Parathyroid adenoma (tissue), 2 donors: ENCODE data around the gene PGRMC2.

Experiments
- H2AFZ ChIP-seq: fragments of 300-600 bp; sonication (generic); one replicate; pipeline ENCODE4 v1.7.0; 2017; ENCODE audit warnings: antibody characterized with exemption, mild to moderate bottlenecking
- H3K27ac ChIP-seq: fragments of 300-600 bp; sonication (generic); one replicate; pipeline ENCODE4 v1.7.0; 2017
- H3K27me3 ChIP-seq: fragments of 300-600 bp; sonication (generic); one replicate; pipeline ENCODE4 v1.7.0; 2017; ENCODE audit warnings: low read length; ENCODE audit not compliant: control insufficient read depth, insufficient read depth
- H3K36me3 ChIP-seq: fragments of 300-600 bp; sonication (generic); one replicate; pipeline ENCODE4 v1.7.0; 2017; ENCODE audit warnings: low read length; ENCODE audit not compliant: control insufficient read depth, insufficient read depth
- H3K4me1 ChIP-seq: fragments of 300-600 bp; sonication (generic); one replicate; pipeline ENCODE4 v1.7.0; 2017; ENCODE audit warnings: control low read depth
- H3K4me2 ChIP-seq: fragments of 300-600 bp; sonication (generic); one replicate; pipeline ENCODE4 v1.7.0; 2017; ENCODE audit warnings: low read length
- H3K4me3 ChIP-seq: fragments of 300-600 bp; sonication (generic); one replicate; pipeline ENCODE4 v1.7.0; 2017; ENCODE audit warnings: low read depth, low read length
- H3K79me2 ChIP-seq: fragments of 300-600 bp; sonication (generic); one replicate; pipeline ENCODE4 v1.7.0; 2017; ENCODE audit warnings: control low read depth
- H3K9ac ChIP-seq: fragments of 300-600 bp; sonication (generic); one replicate; pipeline ENCODE4 v1.7.0; 2017; ENCODE audit warnings: mild to moderate bottlenecking
- H3K9me3 ChIP-seq: fragments of 300-600 bp; sonication (generic); one replicate; pipeline ENCODE4 v1.7.0; 2017; ENCODE audit warnings: low read length; ENCODE audit not compliant: control insufficient read depth
- TF ChIP-seq, protein P1 (sequence below): fragments of 300-600 bp; sonication (generic); IDR thresholded peaks from one replicate; pipeline ENCODE4 v1.7.0; 2017; ENCODE audit warnings: antibody characterized with exemption, mild to moderate bottlenecking
- donor health status: primary hyperparathyroidism.

The PGRMC2 gene

DNA sequence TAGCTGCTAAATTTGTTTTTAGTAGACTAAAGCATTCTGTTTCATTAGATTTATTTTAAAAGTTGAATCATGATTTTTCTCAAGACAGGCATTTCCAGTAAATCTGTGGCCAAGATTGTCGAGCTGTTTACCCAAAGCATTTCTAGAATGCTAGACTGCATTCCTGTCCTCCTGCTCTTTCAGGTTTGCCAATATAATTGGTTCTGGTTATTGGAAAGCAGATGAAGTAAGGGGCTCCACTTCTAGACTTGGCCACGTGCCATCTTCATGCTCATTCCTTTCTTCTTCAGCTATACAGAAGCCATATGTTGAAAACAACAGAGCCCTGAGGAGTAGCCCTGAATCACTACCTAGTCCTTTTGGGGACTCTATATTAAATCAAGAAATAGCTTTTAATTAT lies 62.5 kb downstream of the PGRMC2 start:
- Histone ChIP-seq H3K4me3 (no peak overlapping the region), H2AFZ (no peak overlapping the region), H3K27me3 (no peaks in the 10 kb centered on the region), H3K9me3 (no peaks in the 10 kb centered on the region), H3K4me1 (peaks cover 5% of the 10 kb centered on the region), H3K27ac (no peak overlapping the region), H3K4me2 (no peak overlapping the region), H3K79me2 (no peaks in the 10 kb centered on the region), H3K36me3 (no peaks in the 10 kb centered on the region), H3K9ac (no peak overlapping the region)
- TF ChIP-seq, protein P1, sequence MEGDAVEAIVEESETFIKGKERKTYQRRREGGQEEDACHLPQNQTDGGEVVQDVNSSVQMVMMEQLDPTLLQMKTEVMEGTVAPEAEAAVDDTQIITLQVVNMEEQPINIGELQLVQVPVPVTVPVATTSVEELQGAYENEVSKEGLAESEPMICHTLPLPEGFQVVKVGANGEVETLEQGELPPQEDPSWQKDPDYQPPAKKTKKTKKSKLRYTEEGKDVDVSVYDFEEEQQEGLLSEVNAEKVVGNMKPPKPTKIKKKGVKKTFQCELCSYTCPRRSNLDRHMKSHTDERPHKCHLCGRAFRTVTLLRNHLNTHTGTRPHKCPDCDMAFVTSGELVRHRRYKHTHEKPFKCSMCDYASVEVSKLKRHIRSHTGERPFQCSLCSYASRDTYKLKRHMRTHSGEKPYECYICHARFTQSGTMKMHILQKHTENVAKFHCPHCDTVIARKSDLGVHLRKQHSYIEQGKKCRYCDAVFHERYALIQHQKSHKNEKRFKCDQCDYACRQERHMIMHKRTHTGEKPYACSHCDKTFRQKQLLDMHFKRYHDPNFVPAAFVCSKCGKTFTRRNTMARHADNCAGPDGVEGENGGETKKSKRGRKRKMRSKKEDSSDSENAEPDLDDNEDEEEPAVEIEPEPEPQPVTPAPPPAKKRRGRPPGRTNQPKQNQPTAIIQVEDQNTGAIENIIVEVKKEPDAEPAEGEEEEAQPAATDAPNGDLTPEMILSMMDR = no peak

DNA sequence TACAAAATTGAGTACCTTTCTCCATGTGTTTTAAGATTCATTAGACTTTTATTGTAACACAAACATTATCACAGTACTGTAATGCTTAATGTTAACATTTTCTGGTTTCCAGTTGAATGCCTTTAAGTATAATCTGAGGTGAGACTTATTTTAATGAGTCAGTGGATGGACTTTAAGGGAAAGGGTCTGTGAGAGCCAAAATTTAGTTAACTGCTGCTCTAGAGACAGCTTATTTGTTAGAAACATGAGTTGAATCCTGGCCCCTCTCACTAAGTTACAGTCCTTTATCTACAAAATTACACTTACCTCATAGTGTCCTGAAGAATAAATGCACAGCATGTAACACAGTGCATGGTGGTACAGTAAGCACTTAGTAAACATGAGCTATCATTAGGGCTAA lies 66.0 kb downstream of the PGRMC2 start:
- TF ChIP-seq, protein P1 = no peak
- no peak overlapping the region for H3K9ac ChIP-seq
- H3K27me3 ChIP-seq = no peaks in the 10 kb centered on the region
- no peaks in the 10 kb centered on the region for H3K36me3 ChIP-seq
- H3K4me2 ChIP-seq = no peak overlapping the region
- H3K27ac ChIP-seq = no peak overlapping the region
- no peak overlapping the region for H3K4me3 ChIP-seq
- H2AFZ ChIP-seq = no peak overlapping the region
- no peaks in the 10 kb centered on the region for H3K79me2 ChIP-seq
- no peaks in the 10 kb centered on the region for H3K9me3 ChIP-seq
- H3K4me1 ChIP-seq = no peaks in the 10 kb centered on the region

DNA sequence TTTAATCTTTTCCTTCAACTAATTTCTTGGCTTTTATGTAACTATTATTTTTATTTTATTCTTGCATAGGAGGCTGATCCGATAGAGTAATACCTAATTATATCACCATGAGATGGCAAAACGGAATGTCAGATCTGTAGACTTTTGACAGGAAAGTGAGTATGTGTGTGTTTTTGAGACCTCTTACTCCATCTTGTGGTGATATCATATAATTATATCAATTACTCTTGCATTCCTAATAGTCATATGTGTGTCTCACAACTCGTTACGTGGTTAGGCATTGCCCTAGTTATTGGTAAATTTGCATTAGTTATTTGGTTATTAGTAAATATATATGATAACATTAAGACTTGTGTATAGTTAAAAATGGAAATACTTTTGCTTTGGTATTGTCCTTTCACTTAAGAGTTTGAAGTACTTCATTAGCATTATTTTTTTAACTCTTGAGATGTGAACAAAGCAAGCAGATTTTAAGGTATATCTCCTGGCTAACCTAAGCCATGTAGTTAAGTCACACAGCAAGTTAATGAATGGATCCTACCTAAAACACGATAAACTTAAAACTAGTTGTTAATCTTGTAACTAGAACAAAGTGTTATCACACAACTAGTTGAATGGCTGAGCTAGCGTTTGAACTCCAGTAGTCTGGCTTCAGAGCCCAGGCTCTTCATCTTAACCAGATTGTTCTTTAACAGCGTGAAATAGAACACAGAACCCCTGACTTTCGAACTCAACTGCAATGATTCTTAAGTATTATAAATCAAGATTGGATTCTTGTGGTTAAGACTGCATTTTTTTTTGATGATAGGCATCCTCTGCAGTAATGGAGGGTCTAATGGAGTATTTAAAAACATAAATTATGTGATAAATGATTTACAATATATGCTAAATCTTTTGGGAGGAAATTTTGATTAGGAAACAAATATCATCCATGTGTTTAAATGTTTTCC lies 67.1 kb downstream of the PGRMC2 start:
- Histone ChIP-seq H3K9ac (no peak overlapping the region), H3K9me3 (no peaks in the 10 kb centered on the region), H2AFZ (no peak overlapping the region), H3K27me3 (no peaks in the 10 kb centered on the region), H3K4me2 (no peak overlapping the region), H3K79me2 (no peaks in the 10 kb centered on the region), H3K4me1 (no peaks in the 10 kb centered on the region), H3K27ac (no peak overlapping the region), H3K36me3 (no peaks in the 10 kb centered on the region), H3K4me3 (no peak overlapping the region)
- TF ChIP-seq, protein P1 = no peak
